ENCODE measurements around the gene STEAP4. TPM values are rescaled to one million over a fixed set of nuclear protein-coding genes. Genes with fewer than 3 reads are reported as not detected.

STEAP4 gene
- polyA plus RNA-seq, 1 of the 3 experiments (the other 2 are of a cell fraction) = not detected

- H2AFZ ChIP-seq (ENCODE audit: low read depth) = no peak overlapping the region
- no peak overlapping the region for H3K4me2 ChIP-seq
- POLR2A ChIA-PET = no interaction called here
- no peaks in the 10 kb centered on the region for H3F3A ChIP-seq (replicated peaks; ENCODE audit: insufficient read depth)
- H3K79me2 ChIP-seq (ENCODE audit: insufficient read depth) = no peaks in the 10 kb centered on the region
- H3K36me3 ChIP-seq (replicated peaks in 1 of 2; ENCODE audit: control insufficient read depth in 1 of 2, insufficient read depth in 2 of 2, low read length in 1 of 2) = no peaks in the 10 kb centered on the region
- H3K9ac ChIP-seq = no peak overlapping the region
- no peak overlapping the region for H3K27ac ChIP-seq (ENCODE audit: low read depth in 2 of 2, low read length in 1 of 2)
- WGBS (ENCODE audit: low lambda C conversion rate) = 59% methylated on average over 7 of the region's 7 CpGs
- H3K4me3 ChIP-seq (ENCODE audit: low read depth in 2 of 2, low read length in 1 of 2) = no peak overlapping the region
- H3K9me2 ChIP-seq = no peaks in the 10 kb centered on the region
- peaks cover 7% of the 10 kb centered on the region; the same call in 1 of the 2 replicates for H3K27me3 ChIP-seq (ENCODE audit: insufficient read depth)
- no peak for DNase-seq
- no peaks in the 10 kb centered on the region for H4K20me1 ChIP-seq (ENCODE audit: insufficient read depth)
- no peaks in the 10 kb centered on the region for H3K9me3 ChIP-seq
- TF ChIP-seq CHD2 (IDR thresholded peaks at IDR 0.05; ENCODE audit: low read length, partially characterized antibody) (no peak), TAF1 (IDR thresholded peaks at IDR 0.05; ENCODE audit: borderline replicate concordance, low read depth, low read length) (no peak), MEF2A (IDR thresholded peaks at IDR 0.05; ENCODE audit: borderline replicate concordance, low read depth) (no peak)
- CTCF ChIA-PET = interaction anchor here (0.7 to 5.7 kb wide), 6 partner anchors 13 to 194 kb away, joined by 3 to 66 read pairs (median 4); no protein-coding TSS in a partner anchor
- no peaks in the 10 kb centered on the region; a peak in 1 of 4 replicates for H3K4me1 ChIP-seq (ENCODE audit: control insufficient read depth in 1 of 2, insufficient read depth in 2 of 2, low read depth in 1 of 2, low read length in 1 of 2)
Observed at GRCh38 chr7:88347090-88347489, 40.4 kb upstream of the STEAP4 start.

GRCh38 chr7:88346357-88346756, 39.7 kb upstream of the STEAP4 start:
- H3F3A ChIP-seq (replicated peaks; ENCODE audit: insufficient read depth) = no peaks in the 10 kb centered on the region
- H3K79me2 ChIP-seq (ENCODE audit: insufficient read depth) = no peaks in the 10 kb centered on the region
- TF ChIP-seq CTCF (IDR thresholded peaks at IDR 0.05) (no peak), FOXJ3 (CRISPR knock-in tag; IDR thresholded peaks at IDR 0.05) (no peak), ZBTB33 (IDR thresholded peaks at IDR 0.05; ENCODE audit: borderline replicate concordance, low read depth) (no peak), USF2 (IDR thresholded peaks at IDR 0.05; ENCODE audit: borderline replicate concordance, low read depth, low read length) (no peak), RFX5 (IDR thresholded peaks at IDR 0.05; ENCODE audit: low read length) (no peak), MXI1 (IDR thresholded peaks at IDR 0.05; ENCODE audit: low read depth, low read length) (no peak), SMC3 (IDR thresholded peaks at IDR 0.05; ENCODE audit: low read depth, low read length) (no peak), PBX3 (IDR thresholded peaks at IDR 0.05) (no peak), RAD21 (IDR thresholded peaks at IDR 0.05; ENCODE audit: low read length) (no peak), MAX (IDR thresholded peaks at IDR 0.05; ENCODE audit: low read depth) (no peak), GABPA (IDR thresholded peaks at IDR 0.05; ENCODE audit: low read depth) (no peak)
- no peaks in the 10 kb centered on the region; a peak in 1 of 4 replicates for H3K4me1 ChIP-seq (ENCODE audit: control insufficient read depth in 1 of 2, insufficient read depth in 2 of 2, low read depth in 1 of 2, low read length in 1 of 2)
- H3K27me3 ChIP-seq (ENCODE audit: insufficient read depth) = peaks cover 7% of the 10 kb centered on the region; the same call in 1 of the 2 replicates
- H3K9me2 ChIP-seq = no peaks in the 10 kb centered on the region
- H3K9ac ChIP-seq = no peak overlapping the region
- no peak overlapping the region for H2AFZ ChIP-seq (ENCODE audit: low read depth)
- H3K36me3 ChIP-seq (replicated peaks in 1 of 2; ENCODE audit: control insufficient read depth in 1 of 2, insufficient read depth in 2 of 2, low read length in 1 of 2) = no peaks in the 10 kb centered on the region
- CTCF ChIA-PET = interaction anchor here (0.6 to 5.7 kb wide), 12 partner anchors 8 to 489 kb away, joined by 3 to 66 read pairs (median 4); no protein-coding TSS in a partner anchor
- no peaks in the 10 kb centered on the region for H4K20me1 ChIP-seq (ENCODE audit: insufficient read depth)
- POLR2A ChIA-PET = no interaction called here
- no peak overlapping the region for H3K4me3 ChIP-seq (ENCODE audit: low read depth in 2 of 2, low read length in 1 of 2)
- no peaks in the 10 kb centered on the region for H3K9me3 ChIP-seq
- 46% methylated on average over 2 of the region's 2 CpGs for WGBS (ENCODE audit: low lambda C conversion rate)
- no peak overlapping the region for H3K27ac ChIP-seq (ENCODE audit: low read depth in 2 of 2, low read length in 1 of 2)
- no peak for DNase-seq
- no peak overlapping the region for H3K4me2 ChIP-seq
